Right lobe of liver (tissue), 4 donors: Measurements from ENCODE around the gene VMP1.

ENCODE experiments used
- POLR2A ChIP-seq: fragments of 450-650 bp; IDR thresholded peaks from one replicate; pipeline ENCODE4 v1.6.1; 2017; ENCODE audit warnings: antibody characterized with exemption, mild to moderate bottlenecking
- TF ChIP-seq, protein P1 (sequence below), 4 donors: fragments of 200-600 bp in 3 of 4; fragments of 450-650 bp in 1 of 4; IDR thresholded peaks; one replicate each; pipeline versions ENCODE4 v1.5.1 to v1.8.0; 2016 to 2022; ENCODE audit warnings: antibody characterized with exemption in 4 of 4, mild to moderate bottlenecking in 2 of 4
- donor health status: DM: no; HTN: no; CAD: no.
- donor health status: DM: no; HTN: no; CAD: no.
- donor health status: DM: no; HTN: yes; CAD: no.

DNA sequence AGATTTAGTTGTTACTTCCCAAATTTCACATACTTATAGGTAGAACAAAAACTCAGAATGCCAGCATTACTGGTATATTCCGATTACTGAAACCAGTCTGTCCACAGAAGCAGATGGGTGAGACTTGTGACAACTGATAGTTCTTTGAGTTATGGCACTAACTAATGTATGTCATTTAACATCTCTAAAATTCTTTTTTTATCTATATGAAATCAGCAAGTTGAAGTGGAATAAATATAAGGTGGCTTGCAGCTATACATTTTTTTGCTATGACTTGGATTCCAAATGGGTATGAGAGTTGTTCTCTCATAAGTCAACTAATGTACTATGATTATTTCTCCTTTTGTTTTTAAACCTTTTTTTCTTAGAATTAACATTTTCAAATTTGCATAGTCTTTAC lies 69.1 kb downstream of the VMP1 start:
- TF ChIP-seq, protein P1, sequence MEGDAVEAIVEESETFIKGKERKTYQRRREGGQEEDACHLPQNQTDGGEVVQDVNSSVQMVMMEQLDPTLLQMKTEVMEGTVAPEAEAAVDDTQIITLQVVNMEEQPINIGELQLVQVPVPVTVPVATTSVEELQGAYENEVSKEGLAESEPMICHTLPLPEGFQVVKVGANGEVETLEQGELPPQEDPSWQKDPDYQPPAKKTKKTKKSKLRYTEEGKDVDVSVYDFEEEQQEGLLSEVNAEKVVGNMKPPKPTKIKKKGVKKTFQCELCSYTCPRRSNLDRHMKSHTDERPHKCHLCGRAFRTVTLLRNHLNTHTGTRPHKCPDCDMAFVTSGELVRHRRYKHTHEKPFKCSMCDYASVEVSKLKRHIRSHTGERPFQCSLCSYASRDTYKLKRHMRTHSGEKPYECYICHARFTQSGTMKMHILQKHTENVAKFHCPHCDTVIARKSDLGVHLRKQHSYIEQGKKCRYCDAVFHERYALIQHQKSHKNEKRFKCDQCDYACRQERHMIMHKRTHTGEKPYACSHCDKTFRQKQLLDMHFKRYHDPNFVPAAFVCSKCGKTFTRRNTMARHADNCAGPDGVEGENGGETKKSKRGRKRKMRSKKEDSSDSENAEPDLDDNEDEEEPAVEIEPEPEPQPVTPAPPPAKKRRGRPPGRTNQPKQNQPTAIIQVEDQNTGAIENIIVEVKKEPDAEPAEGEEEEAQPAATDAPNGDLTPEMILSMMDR (IDR thresholded peaks at IDR 0.05) = no peak
- TF ChIP-seq POLR2A = no peak
